ENCODE results near the gene SRPX. TPM values are rescaled to one million over a fixed set of nuclear protein-coding genes. Genes with fewer than 3 reads are reported as not detected.

SRPX gene
- total RNA-seq, 2 experiments from 2014 or later = not detected

- Histone ChIP-seq H3K79me2 (ENCODE audit: insufficient read depth, low read depth, low read length) (no peaks in the 10 kb centered on the region), H3K4me2 (ENCODE audit: low read length) (no peak overlapping the region), H3K27ac (ENCODE audit: low read depth, low read length, poor library complexity, severe bottlenecking) (no peak overlapping the region), H4K20me1 (ENCODE audit: insufficient read depth, low read length) (no peaks in the 10 kb centered on the region), H3K9me3 (ENCODE audit: low read length) (no peaks in the 10 kb centered on the region), H3K9me2 (ENCODE audit: insufficient read depth, low read length) (no peaks in the 10 kb centered on the region), H3K36me3 (ENCODE audit: insufficient read depth, low read length) (no peaks in the 10 kb centered on the region), H2AFZ (ENCODE audit: low read length) (no peak overlapping the region), H3K4me3 (ENCODE audit: low read depth, low read length, poor library complexity, severe bottlenecking) (no peak overlapping the region), H3K4me1 (ENCODE audit: insufficient read depth, low read length, poor library complexity, severe bottlenecking) (no peaks in the 10 kb centered on the region)
- no TSS peak for BruUV-seq (replicated peaks)
- CTCF ChIA-PET (ENCODE audit: unreplicated experiment) = no interaction called here
- POLR2A ChIA-PET = no interaction called here
- intact Hi-C loops (cut with micrococcal nuclease; ENCODE audit: unreplicated experiment) = no loop called here
- no peak for DNase-seq (ENCODE audit: low spot score)
- TF ChIP-seq EZH2phosphoT487 (IDR thresholded peaks at IDR 0.05; ENCODE audit: borderline replicate concordance, low read depth, low read length) = no peak
- TF ChIP-seq, protein P1, sequence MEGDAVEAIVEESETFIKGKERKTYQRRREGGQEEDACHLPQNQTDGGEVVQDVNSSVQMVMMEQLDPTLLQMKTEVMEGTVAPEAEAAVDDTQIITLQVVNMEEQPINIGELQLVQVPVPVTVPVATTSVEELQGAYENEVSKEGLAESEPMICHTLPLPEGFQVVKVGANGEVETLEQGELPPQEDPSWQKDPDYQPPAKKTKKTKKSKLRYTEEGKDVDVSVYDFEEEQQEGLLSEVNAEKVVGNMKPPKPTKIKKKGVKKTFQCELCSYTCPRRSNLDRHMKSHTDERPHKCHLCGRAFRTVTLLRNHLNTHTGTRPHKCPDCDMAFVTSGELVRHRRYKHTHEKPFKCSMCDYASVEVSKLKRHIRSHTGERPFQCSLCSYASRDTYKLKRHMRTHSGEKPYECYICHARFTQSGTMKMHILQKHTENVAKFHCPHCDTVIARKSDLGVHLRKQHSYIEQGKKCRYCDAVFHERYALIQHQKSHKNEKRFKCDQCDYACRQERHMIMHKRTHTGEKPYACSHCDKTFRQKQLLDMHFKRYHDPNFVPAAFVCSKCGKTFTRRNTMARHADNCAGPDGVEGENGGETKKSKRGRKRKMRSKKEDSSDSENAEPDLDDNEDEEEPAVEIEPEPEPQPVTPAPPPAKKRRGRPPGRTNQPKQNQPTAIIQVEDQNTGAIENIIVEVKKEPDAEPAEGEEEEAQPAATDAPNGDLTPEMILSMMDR (conservative IDR thresholded peaks at IDR 0.05; ENCODE audit: low read length) = no peak
These were observed 42.3 kb downstream of the SRPX start for GRCh38 chrX:38178396-38178795.

GRCh38 chrX:38175139-38175538 is 45.5 kb downstream of the SRPX start:
- no TSS peak for BruUV-seq (replicated peaks)

GRCh38 chrX:38172596-38172995 is 48.1 kb downstream of the SRPX start:
- H3K36me3 ChIP-seq (ENCODE audit: insufficient read depth, low read length) = no peaks in the 10 kb centered on the region
- no peak overlapping the region for H2AFZ ChIP-seq (ENCODE audit: low read length)
- H3K9me3 ChIP-seq (ENCODE audit: low read length) = no peaks in the 10 kb centered on the region
- no peak overlapping the region for H3K4me3 ChIP-seq (ENCODE audit: low read depth, low read length, poor library complexity, severe bottlenecking)
- CTCF ChIA-PET (ENCODE audit: unreplicated experiment) = no interaction called here
- H3K9me2 ChIP-seq (ENCODE audit: insufficient read depth, low read length) = no peaks in the 10 kb centered on the region
- H3K27ac ChIP-seq (ENCODE audit: low read depth, low read length, poor library complexity, severe bottlenecking) = no peak overlapping the region
- intact Hi-C loops (cut with micrococcal nuclease; ENCODE audit: unreplicated experiment) = no loop called here
- H4K20me1 ChIP-seq (ENCODE audit: insufficient read depth, low read length) = no peaks in the 10 kb centered on the region
- H3K79me2 ChIP-seq (ENCODE audit: insufficient read depth, low read depth, low read length) = no peaks in the 10 kb centered on the region
- POLR2A ChIA-PET = no interaction called here
- H3K4me2 ChIP-seq (ENCODE audit: low read length) = no peak overlapping the region
- no peak for DNase-seq (ENCODE audit: low spot score)
- TF ChIP-seq EZH2phosphoT487 (IDR thresholded peaks at IDR 0.05; ENCODE audit: borderline replicate concordance, low read depth, low read length) = no peak
- TF ChIP-seq, protein P1 (conservative IDR thresholded peaks at IDR 0.05; ENCODE audit: low read length) = no peak
- H3K4me1 ChIP-seq (ENCODE audit: insufficient read depth, low read length, poor library complexity, severe bottlenecking) = no peaks in the 10 kb centered on the region
- BruUV-seq (replicated peaks) = no TSS peak

More at GRCh38 chrX:38175139-38175538, 45.5 kb downstream of the SRPX start:
- POLR2A ChIA-PET = no interaction called here
- Histone ChIP-seq H3K9me2 (ENCODE audit: insufficient read depth, low read length) (no peaks in the 10 kb centered on the region), H3K36me3 (ENCODE audit: insufficient read depth, low read length) (no peaks in the 10 kb centered on the region), H3K79me2 (ENCODE audit: insufficient read depth, low read depth, low read length) (no peaks in the 10 kb centered on the region), H3K9me3 (ENCODE audit: low read length) (no peaks in the 10 kb centered on the region), H2AFZ (ENCODE audit: low read length) (no peak overlapping the region), H4K20me1 (ENCODE audit: insufficient read depth, low read length) (no peaks in the 10 kb centered on the region), H3K4me3 (ENCODE audit: low read depth, low read length, poor library complexity, severe bottlenecking) (no peak overlapping the region), H3K4me1 (ENCODE audit: insufficient read depth, low read length, poor library complexity, severe bottlenecking) (no peaks in the 10 kb centered on the region), H3K4me2 (ENCODE audit: low read length) (no peak overlapping the region), H3K27ac (ENCODE audit: low read depth, low read length, poor library complexity, severe bottlenecking) (no peak overlapping the region)
- intact Hi-C loops (cut with micrococcal nuclease; ENCODE audit: unreplicated experiment) = no loop called here
- CTCF ChIA-PET (ENCODE audit: unreplicated experiment) = no interaction called here
- DNase-seq (ENCODE audit: low spot score) = peak; percentile 37
- TF ChIP-seq EZH2phosphoT487 (IDR thresholded peaks at IDR 0.05; ENCODE audit: borderline replicate concordance, low read depth, low read length) = no peak
- TF ChIP-seq, protein P1 (conservative IDR thresholded peaks at IDR 0.05; ENCODE audit: low read length) = peak; percentile 72
